K562 (cell line): ENCODE data around the gene PCDH9. TPM values are rescaled to one million over a fixed set of nuclear protein-coding genes. Genes with fewer than 3 reads are reported as not detected.

Experiments used
- ATAC-seq: fragments of 200-7000 bp; cut with Tn5 transposase; 3 replicates; pipeline ENCODE4 v1.9.1; 2020; ENCODE audit warnings: moderate library complexity
- BruUV-seq: library from RNA; stranded (reverse); fragments of 400-500 nt; replicated peaks from 2 replicates; lab custom pipeline; 2021; lab: Mats Ljungman, UMichigan
- CTCF ChIA-PET: fragments of 300-600 bp; formaldehyde crosslinking; extraction: SDS; loops from one replicate; lab custom pipeline; 2021; ENCODE audit warnings: low intra/inter-chr PET ratio; lab: Yijun Ruan, JAX
- POLR2A ChIA-PET: fragments of 300-600, 350-650 bp; sonication (Branson Sonifier 250); formaldehyde crosslinking; extraction: SDS; loops from one replicate; lab custom pipeline; 2021; ENCODE audit warnings: antibody characterized with exemption, inconsistent platforms; lab: Yijun Ruan, JAX
- DNase-seq, 4 experiments: peaks; one replicate each; pipeline versions ENCODE4 v3.0.0 to v3.0.0-alpha.2; 2011 to 2018; ENCODE audit warnings: low spot score in 3 of 4, mixed read lengths in 3 of 4; ENCODE audit errors: extremely low read depth in 1 of 4
- FAIRE-seq: peaks from 2 replicates; lab custom pipeline; 2011; peaks lifted over from hg19 to GRCh38; lab: Jason Lieb, UNC
- H2AFZ ChIP-seq: 2 replicates; pipeline ENCODE4 v1.6.0; 2011; ENCODE audit warnings: low read depth, low read length, control low read depth, inconsistent platforms
- H3K27ac ChIP-seq: fragments of 200-600 bp; 3 replicates; pipeline ENCODE4 v1.8.0; 2011; ENCODE audit warnings: low read depth, mild to moderate bottlenecking, control low read depth, inconsistent platforms, low read length, moderate library complexity, mixed read lengths; ENCODE audit errors: extremely low read depth
- H3K27me3 ChIP-seq, 2 experiments: fragments of 300-600 bp in 1 of 2; 2 replicates in 1 of 2; 3 replicates in 1 of 2; pipeline versions ENCODE4 v1.6.0 to v1.8.0; 2011; ENCODE audit warnings: inconsistent platforms in 2 of 2, low read length in 2 of 2, mild to moderate bottlenecking in 1 of 2, mixed read lengths in 1 of 2, moderate library complexity in 1 of 2; ENCODE audit not compliant: control insufficient read depth in 2 of 2, insufficient read depth in 2 of 2
- H3K36me3 ChIP-seq: fragments of 300-600 bp; 3 replicates; pipeline ENCODE4 v1.8.0; 2011; ENCODE audit warnings: mild to moderate bottlenecking, low read length, inconsistent platforms; ENCODE audit not compliant: control insufficient read depth, insufficient read depth
- H3K4me1 ChIP-seq, 2 experiments: fragments of 200-600 bp in 1 of 2; replicated peaks in 1 of 2; 2 replicates in 1 of 2; 3 replicates in 1 of 2; pipeline versions ENCODE4 v1.5.1 to v1.8.0; 2011; ENCODE audit warnings: inconsistent platforms in 2 of 2, low read length in 2 of 2, mild to moderate bottlenecking in 1 of 2, mixed read lengths in 1 of 2, moderate library complexity in 1 of 2; ENCODE audit not compliant: control insufficient read depth in 2 of 2, insufficient read depth in 2 of 2
- H3K4me2 ChIP-seq: 2 replicates; pipeline ENCODE4 v1.6.1; 2011; ENCODE audit warnings: low read length, control low read depth, inconsistent platforms, mixed read lengths; ENCODE audit not compliant: insufficient read depth
- H3K4me3 ChIP-seq: fragments of 200-600 bp; sonication (generic), shearing (Covaris generic); 2 replicates; pipeline ENCODE4 v1.5.1; 2016; ENCODE audit warnings: control low read depth, inconsistent platforms
- H3K79me2 ChIP-seq: fragments of 200-600 bp; 3 replicates; pipeline ENCODE4 v1.8.0; 2011; ENCODE audit warnings: low read length, inconsistent platforms; ENCODE audit not compliant: control insufficient read depth, insufficient read depth
- H3K9ac ChIP-seq, 2 experiments: 2 replicates each; pipeline versions ENCODE4 v1.6.0 to v1.6.1; 2011; ENCODE audit warnings: low read depth in 2 of 2, low read length in 2 of 2, control low read depth in 1 of 2, inconsistent platforms in 1 of 2, mild to moderate bottlenecking in 1 of 2, mixed read lengths in 1 of 2; ENCODE audit not compliant: insufficient read depth in 1 of 2
- H3K9me1 ChIP-seq: one replicate; pipeline ENCODE4 v1.6.0; 2011; ENCODE audit warnings: inconsistent platforms, mild to moderate bottlenecking, low read length, moderate library complexity; ENCODE audit not compliant: control insufficient read depth, insufficient read depth
- H3K9me3 ChIP-seq: replicated peaks from 2 replicates; pipeline ENCODE4 v1.5.1; 2011; ENCODE audit warnings: low read depth, low read length, inconsistent platforms; ENCODE audit not compliant: control insufficient read depth, insufficient read depth
- H4K20me1 ChIP-seq: replicated peaks from 2 replicates; pipeline ENCODE4 v1.6.1; 2011; ENCODE audit warnings: low read length, inconsistent platforms, mixed read lengths; ENCODE audit not compliant: control insufficient read depth, insufficient read depth
- BCOR ChIP-seq: fragments of 450-650 bp; IDR thresholded peaks from 2 replicates; pipeline ENCODE4 v1.6.1; 2016
- ELF1 ChIP-seq: fragments of 200-800 bp; sonication (Bioruptor generic); IDR thresholded peaks from 2 replicates; pipeline ENCODE4 v1.6.1; 2016; ENCODE audit warnings: missing genetic modification characterization, missing compliant biosample characterization
- ETV6 ChIP-seq, 3 experiments: fragments of 150-350 bp in 1 of 3; sonication (generic) in 1 of 3; formaldehyde crosslinking in 1 of 3; IDR thresholded peaks; 2 replicates each; pipeline versions ENCODE4 v1.6.1 to v1.8.0; 2014 to 2022; ENCODE audit warnings: borderline replicate concordance in 2 of 3, low read depth in 2 of 3, antibody characterized with exemption in 1 of 3, low read length in 1 of 3, mild to moderate bottlenecking in 1 of 3, missing genetic modification reagents in 1 of 3
- HNRNPK ChIP-seq: fragments of 200-400 bp; formaldehyde crosslinking; IDR thresholded peaks from one replicate; pipeline ENCODE4 v1.6.1; 2018; ENCODE audit warnings: mild to moderate bottlenecking, low read depth, low read length; ENCODE audit not compliant: poor library complexity, severe bottlenecking
- NFATC3 ChIP-seq: fragments of 450-650 bp; IDR thresholded peaks from 2 replicates; pipeline ENCODE4 v1.6.1; 2017; ENCODE audit warnings: mild to moderate bottlenecking
- PHF21A ChIP-seq: fragments of 450-650 bp; IDR thresholded peaks from 2 replicates; pipeline ENCODE4 v1.6.1; 2017; ENCODE audit warnings: low read depth, borderline replicate concordance
- POLR3A ChIP-seq: IDR thresholded peaks from 2 replicates; pipeline ENCODE4 v1.6.1; 2011; ENCODE audit warnings: borderline replicate concordance, mild to moderate bottlenecking, moderate library complexity; ENCODE audit not compliant: insufficient read length, insufficient read depth; ENCODE audit errors: extremely low read depth
- XRCC3 ChIP-seq: fragments of 450-650 bp; IDR thresholded peaks from 2 replicates; pipeline ENCODE4 v1.6.1; 2017; ENCODE audit warnings: mild to moderate bottlenecking, moderate library complexity
- ZNF699 ChIP-seq: fragments of 250-450 bp; sonication (Bioruptor Pico); IDR thresholded peaks from 2 replicates; pipeline ENCODE4 v1.8.0; 2021; ENCODE audit warnings: mild to moderate bottlenecking, moderate library complexity; ENCODE audit not compliant: insufficient replicate concordance
- WGBS: fragments of 100-300 bp; shearing (Covaris generic); methylation state at CpG from one replicate; pipeline ENCODE4 v1.1.6; 2016; ENCODE audit warnings: low coverage, mixed read lengths; ENCODE audit not compliant: insufficient coverage; ENCODE audit errors: missing lambda C conversion rate; 5-methylcytosine and 5-hydroxymethylcytosine counted together
- in situ Hi-C: fragments of 300-500 bp; cut with MboI; formaldehyde crosslinking; loops from 4 replicates; pipeline ENCODE4 v1.15.0; 2018; ENCODE audit warnings: inconsistent platforms, mixed read lengths
- intact Hi-C: fragments of 100-400 bp; cut with micrococcal nuclease; formaldehyde crosslinking; loops from 2 replicates; pipeline ENCODE4 v1.14.2; 2022
- polyA plus RNA-seq, 8 experiments: library from polyadenylated mRNA; depleted of rRNA in 4 of 8; stranded (reverse) in 5 of 8; unstranded in 3 of 8; fragments of >200 nt; fragmentation: Nextera tagmentation in 2 of 8; fragmentation: Illumina TruSeq in 1 of 8; extraction: Ambion mirVana in 2 of 8; extraction: Trizol in 1 of 8; gene quantifications; 2 replicates each; pipeline versions ENCODE4 v1.2.1 to v1.2.3, GENCODE V29; 2011 to 2014; ENCODE audit warnings: inconsistent platforms in 1 of 8, missing spikeins in 1 of 8
- total RNA-seq, 7 experiments: library from RNA; depleted of rRNA in 6 of 7; stranded (reverse); fragments of >200 nt in 6 of 7; fragmentation: Illumina TruSeq in 2 of 7; extraction: Trizol in 2 of 7; gene quantifications; 2 replicates each; pipeline versions ENCODE4 v1.2.1 to v1.2.3, GENCODE V29; 2011 to 2021; ENCODE audit warnings: low replicate concordance in 1 of 7
- TF ChIP-seq, protein P1 (sequence below): fragments of 250-450 bp; sonication (Bioruptor Pico); IDR thresholded peaks from 2 replicates; pipeline ENCODE4 v1.6.1; 2021; ENCODE audit warnings: mild to moderate bottlenecking

Gene PCDH9
- total and polyA plus RNA-seq, 9 of the 15 experiments (the other 6 are each of a cell fraction or from before 2014, with no cell fraction given): 1.1 to 6.7 (median 4.9) TPM

DNA sequence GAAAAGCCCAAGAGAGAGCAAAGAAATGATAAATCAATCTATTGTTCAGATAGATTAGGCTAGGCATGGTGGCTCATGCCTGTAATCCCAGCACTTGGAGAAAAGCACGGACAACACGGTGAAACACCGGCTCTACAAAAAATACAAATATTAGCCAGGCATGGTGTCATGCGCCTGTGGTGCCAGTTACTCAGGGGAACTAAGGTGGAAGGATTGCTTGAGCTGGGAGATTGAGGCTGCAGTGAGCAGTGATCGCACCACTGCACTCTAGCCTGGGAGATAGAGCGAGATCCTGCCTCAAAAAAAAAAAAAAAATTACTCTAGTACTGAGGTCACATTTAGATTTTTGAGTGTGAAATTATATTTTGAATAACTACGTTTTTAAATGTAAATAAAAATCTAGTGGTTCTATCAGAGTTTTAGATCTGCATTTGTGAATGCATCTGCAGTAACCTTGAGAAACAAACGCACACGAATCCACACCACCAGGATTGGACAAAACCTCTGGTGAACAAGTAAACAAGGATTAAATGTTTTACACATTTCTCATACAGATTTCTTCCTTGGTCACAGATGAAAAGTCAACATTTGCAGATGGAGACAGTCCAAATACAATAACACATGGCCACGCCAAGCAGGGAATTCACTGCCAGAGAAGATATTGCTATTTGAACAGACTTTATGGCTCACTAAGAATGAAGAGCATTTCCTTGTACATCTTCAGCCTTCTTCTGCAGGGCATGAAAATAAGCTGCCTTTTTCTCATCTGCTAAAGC lies 917.6 kb downstream of the PCDH9 start:
- Histone ChIP-seq H3K4me3 (no peak overlapping the region), H3K9me3 (no peaks in the 10 kb centered on the region), H3K27ac (no peak overlapping the region), H3K9me1 (no peaks in the 10 kb centered on the region), H3K9ac (no peak overlapping the region), H3K27me3 (no peaks in the 10 kb centered on the region), H3K4me1 (no peaks in the 10 kb centered on the region), H3K36me3 (no peaks in the 10 kb centered on the region), H2AFZ (no peak overlapping the region), H4K20me1 (no peaks in the 10 kb centered on the region), H3K79me2 (no peaks in the 10 kb centered on the region), H3K4me2 (no peak overlapping the region)
- no peak for ATAC-seq
- BruUV-seq: no TSS peak
- POLR2A ChIA-PET: no interaction called here
- no peak for FAIRE-seq
- CTCF ChIA-PET: no interaction called here
- WGBS: 24% methylated on average over 8 of the region's 10 CpGs
- TF ChIP-seq NFATC3 (no peak), POLR3A (no peak), HNRNPK (no peak), PHF21A (no peak), ZNF699 (CRISPR knock-in tag) (no peak), ELF1 (tag) (no peak), XRCC3 (no peak), ETV6 (IDR thresholded peaks at IDR 0.05; ENCODE audit: borderline replicate concordance in 1 of 2, low read depth in 2 of 2, low read length in 1 of 2) (no peak), ETV6 (CRISPR knock-in tag; IDR thresholded peaks at IDR 0.05; ENCODE audit: borderline replicate concordance) (no peak), BCOR (no peak)
- TF ChIP-seq, protein P1, sequence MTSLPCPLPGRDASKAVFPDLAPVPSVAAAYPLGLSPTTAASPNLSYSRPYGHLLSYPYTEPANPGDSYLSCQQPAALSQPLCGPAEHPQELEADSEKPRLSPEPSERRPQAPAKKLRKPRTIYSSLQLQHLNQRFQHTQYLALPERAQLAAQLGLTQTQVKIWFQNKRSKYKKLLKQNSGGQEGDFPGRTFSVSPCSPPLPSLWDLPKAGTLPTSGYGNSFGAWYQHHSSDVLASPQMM (CRISPR knock-in tag): no peak
- no peak for DNase-seq
- intact Hi-C loops (no loop called here), in situ Hi-C loops (no loop called here)
